ENCODE measurements around the gene USH1G.
A peak's percentile ranks its signal among the peaks of the same experiment; 100 is the strongest.
"Not testable (repeated sequence)": the region's sequence is repeated elsewhere in the genome, so short reads cannot be mapped to it uniquely, and the experiment has no call there.

USH1G gene

DNA sequence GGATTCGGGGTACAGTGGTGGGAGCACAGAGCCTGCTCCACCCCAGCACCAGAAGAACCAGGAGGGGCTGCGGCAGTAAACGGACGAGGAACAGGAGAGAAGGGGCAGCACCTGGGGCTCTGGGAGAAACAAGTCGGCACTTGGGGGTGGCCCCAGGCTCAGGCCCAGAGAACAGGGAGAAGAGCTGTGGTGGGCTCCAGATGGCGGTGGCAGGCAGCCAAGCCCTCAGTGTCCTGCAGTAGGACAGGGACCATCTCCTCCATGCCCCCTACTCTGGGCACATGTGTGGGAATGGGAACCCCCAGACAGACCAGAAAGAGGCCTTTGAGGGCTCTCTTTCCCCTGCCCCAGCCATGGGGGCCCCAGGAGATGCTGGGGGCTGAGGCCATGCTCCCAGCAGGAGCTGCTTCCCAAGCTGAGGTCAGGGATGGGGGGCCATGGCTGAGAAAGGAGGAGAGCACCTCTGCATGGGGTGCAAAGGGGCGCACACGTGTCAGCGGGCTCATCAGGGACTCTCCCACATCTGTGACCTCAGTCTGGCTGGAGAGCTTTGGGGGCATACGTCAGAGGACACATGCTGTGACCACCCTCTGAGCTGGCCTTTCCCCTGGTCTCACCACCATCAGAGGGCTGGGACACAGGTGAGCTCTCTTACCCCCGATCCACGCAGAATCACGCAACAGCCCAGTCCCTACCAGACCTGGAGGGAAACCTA, 6.8 kb downstream of the USH1G start:
- Mint-ChIP-seq H3K4me3 (no peak overlapping the region), H3K4me1 (ENCODE audit: low read depth) (peaks cover 18% of the 10 kb centered on the region), H3K36me3 (ENCODE audit: low read depth) (no peaks in the 10 kb centered on the region), H3K27ac (peak overlapping the region; percentile 46), H3K27me3 (peaks cover 31% of the 10 kb centered on the region), H3K9me3 (peaks cover 6% of the 10 kb centered on the region)
- intact Hi-C loops (cut with micrococcal nuclease): no loop called here

- H3K4me3 Mint-ChIP-seq, H3K9me3 Mint-ChIP-seq: not testable (repeated sequence)
- peaks cover 28% of the 10 kb centered on the region for H3K27me3 Mint-ChIP-seq
Observed at GRCh38 chr17:74911423-74911822, 11.6 kb downstream of the USH1G start.

GRCh38 chr17:74909097-74909496, 14.0 kb downstream of the USH1G start:
- H3K9me3 Mint-ChIP-seq: not testable (repeated sequence)

More at GRCh38 chr17:74911423-74911822, 11.6 kb downstream of the USH1G start:
- intact Hi-C loops (cut with micrococcal nuclease); H3K36me3 Mint-ChIP-seq (ENCODE audit: low read depth); H3K4me1 Mint-ChIP-seq (ENCODE audit: low read depth); H3K27ac Mint-ChIP-seq: not testable (repeated sequence)

DNA sequence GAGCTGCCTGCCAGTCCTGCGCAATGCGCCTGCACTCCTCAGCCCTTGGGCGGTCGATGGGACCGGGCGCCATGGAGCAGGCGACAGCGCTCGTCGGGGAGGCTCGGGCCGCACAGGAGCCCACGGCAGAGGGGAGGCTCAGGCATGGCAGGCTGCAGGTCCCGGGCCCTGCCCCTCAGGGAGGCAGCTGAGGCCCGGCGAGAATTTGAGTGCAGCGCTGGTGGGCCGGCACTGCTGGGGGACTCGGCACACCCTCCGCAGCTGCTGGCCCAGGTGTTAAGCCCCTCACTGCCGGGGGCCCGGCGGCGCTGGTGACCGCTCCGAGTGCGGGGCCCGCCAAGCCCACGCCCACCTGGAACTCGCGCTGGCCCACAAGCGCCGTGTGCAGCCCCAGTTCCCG, 16.0 kb downstream of the USH1G start:
- Mint-ChIP-seq H3K36me3 (ENCODE audit: low read depth) (no peaks in the 10 kb centered on the region), H3K27me3 (peaks cover 38% of the 10 kb centered on the region), H3K4me1 (ENCODE audit: low read depth) (no peaks in the 10 kb centered on the region), H3K27ac (no peak overlapping the region), H3K9me3 (no peaks in the 10 kb centered on the region), H3K4me3 (no peak overlapping the region)
- intact Hi-C loops (cut with micrococcal nuclease): no loop called here

More at GRCh38 chr17:74909097-74909496, 14.0 kb downstream of the USH1G start:
- peaks cover 28% of the 10 kb centered on the region for H3K27me3 Mint-ChIP-seq
- H3K36me3 Mint-ChIP-seq (ENCODE audit: low read depth); intact Hi-C loops (cut with micrococcal nuclease); H3K4me1 Mint-ChIP-seq (ENCODE audit: low read depth); H3K4me3 Mint-ChIP-seq; H3K27ac Mint-ChIP-seq: not testable (repeated sequence)

- H3K9me3 Mint-ChIP-seq; H3K27ac Mint-ChIP-seq; intact Hi-C loops (cut with micrococcal nuclease); H3K4me3 Mint-ChIP-seq; H3K36me3 Mint-ChIP-seq (ENCODE audit: low read depth); H3K4me1 Mint-ChIP-seq (ENCODE audit: low read depth): not testable (repeated sequence)
- peaks cover 42% of the 10 kb centered on the region for H3K27me3 Mint-ChIP-seq
Observed at GRCh38 chr17:74906214-74906793, 16.8 kb downstream of the USH1G start.

- intact Hi-C loops (cut with micrococcal nuclease): no loop called here
- H3K4me1 Mint-ChIP-seq (ENCODE audit: low read depth): no peaks in the 10 kb centered on the region
- no peak overlapping the region for H3K27ac Mint-ChIP-seq
- no peak overlapping the region for H3K4me3 Mint-ChIP-seq
- H3K9me3 Mint-ChIP-seq: no peaks in the 10 kb centered on the region
- H3K36me3 Mint-ChIP-seq (ENCODE audit: low read depth): no peaks in the 10 kb centered on the region
- H3K27me3 Mint-ChIP-seq: peaks cover 46% of the 10 kb centered on the region
Observed at GRCh38 chr17:74904687-74905409, 18.2 kb downstream of the USH1G start.

GRCh38 chr17:74903671-74904070, 19.4 kb downstream of the USH1G start:
- H3K36me3 Mint-ChIP-seq (ENCODE audit: low read depth): no peaks in the 10 kb centered on the region
- intact Hi-C loops (cut with micrococcal nuclease): no loop called here
- no peaks in the 10 kb centered on the region for H3K4me1 Mint-ChIP-seq (ENCODE audit: low read depth)
- H3K4me3 Mint-ChIP-seq: no peak overlapping the region
- H3K9me3 Mint-ChIP-seq: no peaks in the 10 kb centered on the region
- H3K27me3 Mint-ChIP-seq: peaks cover 43% of the 10 kb centered on the region
- no peak overlapping the region for H3K27ac Mint-ChIP-seq

- H3K9me3 Mint-ChIP-seq: no peaks in the 10 kb centered on the region
- H3K4me1 Mint-ChIP-seq (ENCODE audit: low read depth): no peaks in the 10 kb centered on the region
- peaks cover 40% of the 10 kb centered on the region for H3K27me3 Mint-ChIP-seq
- H3K4me3 Mint-ChIP-seq: no peak overlapping the region
- H3K27ac Mint-ChIP-seq: no peak overlapping the region
- intact Hi-C loops (cut with micrococcal nuclease): no loop called here
- no peaks in the 10 kb centered on the region for H3K36me3 Mint-ChIP-seq (ENCODE audit: low read depth)
Observed at GRCh38 chr17:74903034-74903433, 20.0 kb downstream of the USH1G start.

DNA sequence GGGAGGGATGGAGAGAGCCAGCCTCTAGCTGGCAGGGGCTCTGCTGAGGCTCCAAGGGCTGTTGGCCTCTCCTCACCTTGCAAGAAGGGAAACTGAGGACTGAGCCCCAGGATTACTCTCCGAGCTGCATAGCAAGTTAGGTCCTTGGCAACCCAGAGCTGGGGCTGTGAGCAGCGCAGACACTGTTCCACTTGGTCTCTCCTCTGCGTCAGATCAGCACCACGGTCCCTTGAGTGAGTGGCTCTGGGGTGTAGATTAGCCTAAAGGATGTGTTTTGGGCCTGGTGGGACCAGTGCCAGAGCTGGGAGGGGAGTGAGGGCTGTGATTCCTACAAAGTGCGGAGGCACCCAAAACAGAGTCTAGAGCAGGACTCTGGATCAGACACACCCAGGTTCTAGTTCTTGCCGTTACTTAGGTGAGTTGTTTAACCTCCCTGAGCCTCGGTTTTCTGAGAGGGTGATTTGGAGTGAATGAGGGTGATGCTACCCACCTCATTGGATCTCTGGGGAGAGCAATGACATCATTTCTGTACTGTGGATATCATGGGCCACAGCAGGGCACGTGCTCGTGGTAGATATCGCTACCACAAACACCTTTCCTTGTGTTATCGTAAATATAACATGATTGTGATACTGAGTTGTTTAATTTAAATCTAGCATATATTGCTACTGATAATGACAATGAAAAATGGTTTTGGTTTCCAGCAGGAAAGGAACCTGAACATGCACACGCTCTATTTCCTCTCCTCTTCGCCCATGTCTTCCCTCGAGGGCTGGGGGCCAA, 21.5 kb downstream of the USH1G start:
- Mint-ChIP-seq H3K4me1 (ENCODE audit: low read depth) (no peaks in the 10 kb centered on the region), H3K9me3 (no peaks in the 10 kb centered on the region), H3K36me3 (ENCODE audit: low read depth) (no peaks in the 10 kb centered on the region), H3K27me3 (peaks cover 43% of the 10 kb centered on the region), H3K27ac (no peak overlapping the region), H3K4me3 (no peak overlapping the region)
- intact Hi-C loops (cut with micrococcal nuclease): no loop called here

DNA sequence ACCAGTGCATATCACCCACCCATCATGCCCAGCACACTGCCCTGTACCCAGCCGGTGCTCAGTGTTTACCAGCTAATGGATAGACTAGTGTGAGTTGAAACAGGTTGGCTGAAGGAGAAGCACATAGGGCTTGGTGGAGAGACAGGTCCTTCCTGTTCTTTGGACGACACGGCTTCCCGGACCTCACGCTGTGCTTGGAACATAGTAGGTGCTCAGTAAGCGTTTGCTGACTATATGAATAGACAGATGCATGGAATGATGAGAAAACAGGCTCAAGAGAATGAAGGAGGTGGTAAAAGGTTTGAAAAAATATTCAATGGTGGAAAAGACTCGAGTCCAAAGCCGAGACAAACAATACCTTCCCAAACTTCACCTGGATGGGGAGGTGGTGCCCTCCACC, 22.8 kb downstream of the USH1G start:
- H3K9me3 Mint-ChIP-seq: no peaks in the 10 kb centered on the region
- H3K4me3 Mint-ChIP-seq: no peak overlapping the region
- H3K36me3 Mint-ChIP-seq (ENCODE audit: low read depth): no peaks in the 10 kb centered on the region
- no peaks in the 10 kb centered on the region for H3K4me1 Mint-ChIP-seq (ENCODE audit: low read depth)
- peaks cover 51% of the 10 kb centered on the region for H3K27me3 Mint-ChIP-seq
- intact Hi-C loops (cut with micrococcal nuclease): no loop called here
- no peak overlapping the region for H3K27ac Mint-ChIP-seq

DNA sequence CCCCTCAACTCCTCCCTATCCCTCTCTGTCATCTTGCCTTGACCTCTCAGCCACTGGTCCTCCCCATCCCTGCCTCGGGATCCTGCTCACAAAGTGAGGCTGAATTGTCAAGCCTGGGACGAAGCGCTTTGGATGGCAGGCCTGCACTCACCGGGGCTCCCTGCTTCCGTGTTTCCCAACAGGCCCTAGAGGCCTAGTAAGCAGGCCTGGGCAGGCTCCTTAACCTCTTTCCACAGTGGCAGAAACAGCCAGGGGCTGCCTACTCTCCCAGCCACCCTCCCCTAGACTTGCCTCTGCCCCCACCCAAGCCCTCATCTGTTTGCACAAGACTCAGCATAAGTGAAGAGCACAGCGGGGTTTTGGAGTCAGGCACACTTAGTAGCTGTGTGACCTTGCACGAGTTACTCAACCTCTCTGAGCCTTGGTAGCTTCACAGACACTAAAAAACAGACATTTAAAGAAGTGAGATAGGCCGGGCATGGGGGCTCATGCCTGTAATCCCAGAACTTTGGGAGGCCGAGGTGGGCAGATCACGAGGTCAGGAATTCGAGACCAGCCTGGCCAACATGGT, 24.6 kb downstream of the USH1G start:
- intact Hi-C loops (cut with micrococcal nuclease): no loop called here
- Mint-ChIP-seq H3K36me3 (ENCODE audit: low read depth) (no peaks in the 10 kb centered on the region), H3K9me3 (no peaks in the 10 kb centered on the region), H3K27ac (no peak overlapping the region), H3K4me1 (ENCODE audit: low read depth) (peaks cover 6% of the 10 kb centered on the region), H3K27me3 (peaks cover 59% of the 10 kb centered on the region), H3K4me3 (no peak overlapping the region)

GRCh38 chr17:74893936-74894671, 29.0 kb downstream of the USH1G start:
- peaks cover 71% of the 10 kb centered on the region for H3K27me3 Mint-ChIP-seq
- H3K36me3 Mint-ChIP-seq (ENCODE audit: low read depth): no peaks in the 10 kb centered on the region
- no peaks in the 10 kb centered on the region for H3K9me3 Mint-ChIP-seq
- peak overlapping the region; percentile 22 for H3K4me3 Mint-ChIP-seq
- intact Hi-C loops (cut with micrococcal nuclease): no loop called here
- no peak overlapping the region for H3K27ac Mint-ChIP-seq
- peaks cover 12% of the 10 kb centered on the region for H3K4me1 Mint-ChIP-seq (ENCODE audit: low read depth)
